Measurements from ENCODE around the gene NFATC2.

Gene NFATC2

GRCh38 chr20:51516855-51517254, 25.7 kb downstream of the NFATC2 start:
- DNase-seq (ENCODE audit: low read depth in 3 of 3), result no peak

DNA sequence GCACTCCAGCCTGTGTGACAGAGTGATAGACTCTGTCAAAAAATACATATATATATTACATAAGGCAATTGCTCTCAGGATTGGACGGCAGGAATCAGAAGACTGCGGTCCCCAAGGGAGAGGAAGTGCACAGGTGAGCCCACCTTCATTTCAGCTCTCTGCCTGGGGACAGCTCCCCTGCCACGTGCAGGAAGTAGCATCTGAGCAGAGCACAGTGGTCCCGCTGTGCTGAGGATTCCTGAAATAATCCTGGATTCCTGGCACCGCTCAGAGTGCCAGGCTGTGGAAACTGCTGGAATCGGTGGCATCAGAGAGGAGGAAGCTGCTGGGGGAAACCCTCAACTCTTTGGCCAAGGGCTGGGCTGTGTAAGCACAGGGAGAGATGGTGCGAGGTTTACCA, 27.7 kb downstream of the NFATC2 start:
- DNase-seq (ENCODE audit: low read depth in 3 of 3), result no peak

DNA sequence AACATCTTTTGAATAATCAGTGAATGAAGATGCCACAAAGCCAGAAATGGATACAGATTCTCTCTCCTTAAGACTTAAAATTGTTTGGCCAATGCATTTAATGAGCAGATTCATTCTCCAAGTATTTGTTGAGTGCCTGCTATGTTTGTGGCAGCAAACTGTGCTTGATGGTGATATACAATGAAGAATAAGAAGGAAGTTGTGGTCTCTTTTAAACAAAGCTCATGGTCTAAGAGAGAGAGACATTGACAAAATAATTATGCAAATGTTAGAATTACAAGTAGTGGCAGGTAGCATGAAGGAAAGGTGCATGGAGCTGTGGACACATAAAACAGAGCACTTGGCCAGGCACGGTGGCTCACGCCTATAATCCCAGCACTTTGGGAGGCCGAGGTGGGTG, 28.3 kb downstream of the NFATC2 start:
- DNase-seq (ENCODE audit: low read depth in 3 of 3), result no peak

DNA sequence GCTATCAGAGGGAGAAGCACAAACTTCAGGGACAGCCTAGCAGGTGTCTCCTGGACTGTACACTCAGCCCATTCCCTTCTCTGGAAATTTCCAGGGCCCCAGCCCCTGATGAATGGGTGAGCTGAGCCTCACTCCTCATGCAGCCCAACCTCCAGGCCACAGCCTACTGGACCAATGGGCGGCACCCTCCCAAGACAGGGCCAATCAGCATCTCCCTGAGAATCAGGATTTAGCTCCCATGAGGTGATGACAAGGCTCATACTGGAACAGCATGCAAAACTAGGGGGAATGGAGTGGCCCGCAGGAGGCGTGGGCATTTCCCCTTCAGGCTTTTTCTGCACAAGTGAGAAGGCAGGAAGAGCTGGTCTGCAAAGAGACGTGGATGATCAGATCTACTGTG, 29.0 kb downstream of the NFATC2 start:
- DNase-seq (ENCODE audit: low read depth in 3 of 3), result no peak

DNA sequence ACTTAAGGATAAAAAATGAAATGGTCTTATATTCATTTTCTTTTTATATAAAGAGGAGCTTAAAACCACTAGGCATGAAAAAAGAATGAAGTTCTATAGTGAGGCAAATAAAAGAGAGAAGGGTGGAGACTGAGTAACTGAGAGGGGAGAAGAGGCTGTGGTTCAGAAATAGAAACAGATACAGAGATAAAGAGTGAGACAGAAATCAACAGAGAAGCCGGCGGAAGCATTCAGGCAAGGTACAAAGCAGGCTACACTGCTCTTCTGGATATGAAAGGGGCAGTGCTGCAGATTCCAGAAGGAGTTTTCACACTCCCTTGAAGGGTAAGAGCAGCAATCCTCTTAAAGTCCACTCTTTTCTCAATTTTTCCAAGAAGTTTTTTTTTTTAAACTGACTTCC, 29.9 kb downstream of the NFATC2 start:
- no peak for DNase-seq (ENCODE audit: low read depth in 3 of 3)

- no peak for DNase-seq (ENCODE audit: low read depth in 3 of 3)
These were observed 30.5 kb downstream of the NFATC2 start for GRCh38 chr20:51511861-51512619.

GRCh38 chr20:51510936-51511605, 31.4 kb downstream of the NFATC2 start:
- DNase-seq (ENCODE audit: low read depth in 3 of 3), result no peak

DNA sequence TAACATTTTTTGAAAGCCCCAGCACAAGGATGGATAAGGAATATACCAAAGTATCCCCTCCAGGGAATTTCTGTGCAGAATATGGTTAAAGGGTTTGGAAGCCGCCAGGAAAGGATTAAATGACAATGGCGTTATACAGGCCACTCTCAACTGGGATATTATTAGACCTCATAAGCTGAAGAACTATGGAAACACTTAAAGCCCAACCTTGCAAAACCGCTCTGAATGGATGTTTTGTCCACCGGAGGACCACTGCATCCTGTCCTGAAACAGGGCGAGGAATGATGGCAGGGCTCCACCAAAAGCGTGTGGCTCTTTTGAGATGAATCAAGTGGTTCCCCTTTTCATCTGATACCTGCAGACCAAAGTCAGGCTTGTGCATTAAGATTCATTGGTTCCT, 32.4 kb downstream of the NFATC2 start:
- no peak for DNase-seq (ENCODE audit: low read depth in 3 of 3)

- no peak for DNase-seq (ENCODE audit: low read depth in 3 of 3)
These were observed 33.3 kb downstream of the NFATC2 start for GRCh38 chr20:51509208-51509607.

DNA sequence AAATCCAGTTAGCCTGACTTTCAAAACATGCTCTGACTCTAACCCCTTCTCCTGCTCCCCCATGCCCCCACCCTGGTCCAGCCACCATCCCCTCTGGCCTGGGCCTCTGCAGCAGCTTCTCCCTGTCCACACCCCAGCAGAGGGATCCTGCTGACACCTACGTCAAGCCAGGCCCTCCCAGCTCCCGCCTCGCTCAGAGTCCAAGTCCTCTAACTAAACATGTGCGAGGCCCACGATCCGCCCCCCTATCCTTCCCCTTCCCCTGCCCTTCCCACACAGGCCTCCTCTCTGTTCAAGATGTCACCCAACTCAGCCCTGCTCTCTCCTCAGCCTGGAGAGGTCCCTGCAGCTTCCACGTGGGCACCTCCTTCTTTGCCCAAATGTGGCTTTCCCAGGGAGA, 33.7 kb downstream of the NFATC2 start:
- DNase-seq (ENCODE audit: low read depth in 3 of 3), result no peak

- DNase-seq (ENCODE audit: low read depth in 3 of 3), result no peak
These were observed 34.4 kb downstream of the NFATC2 start for GRCh38 chr20:51508158-51508557.

GRCh38 chr20:51507216-51508036, 35.1 kb downstream of the NFATC2 start:
- no peak for DNase-seq (ENCODE audit: low read depth in 3 of 3)

- DNase-seq (ENCODE audit: low read depth in 3 of 3), result no peak
These were observed 35.8 kb downstream of the NFATC2 start for GRCh38 chr20:51506527-51507215.

DNA sequence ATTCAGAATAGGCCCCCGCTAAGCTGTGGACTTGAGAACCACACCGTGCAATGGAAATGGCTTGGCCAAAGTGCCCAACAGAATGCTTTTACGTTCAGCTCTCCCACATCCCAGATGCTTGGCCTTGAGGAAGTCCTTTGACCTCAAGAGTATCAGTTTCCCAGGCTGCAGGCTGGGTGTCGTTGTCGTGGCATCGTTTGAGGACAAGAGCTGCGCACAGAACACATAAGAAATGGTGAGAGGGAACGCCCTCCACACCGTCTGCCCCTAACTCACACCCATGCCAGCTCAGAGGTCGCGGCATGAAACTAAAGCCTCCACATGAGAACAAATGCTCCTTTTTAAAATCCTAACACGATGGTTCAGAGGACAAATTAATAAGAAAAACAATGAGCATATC, 37.0 kb downstream of the NFATC2 start:
- no peak for DNase-seq (ENCODE audit: low read depth in 3 of 3)

DNA sequence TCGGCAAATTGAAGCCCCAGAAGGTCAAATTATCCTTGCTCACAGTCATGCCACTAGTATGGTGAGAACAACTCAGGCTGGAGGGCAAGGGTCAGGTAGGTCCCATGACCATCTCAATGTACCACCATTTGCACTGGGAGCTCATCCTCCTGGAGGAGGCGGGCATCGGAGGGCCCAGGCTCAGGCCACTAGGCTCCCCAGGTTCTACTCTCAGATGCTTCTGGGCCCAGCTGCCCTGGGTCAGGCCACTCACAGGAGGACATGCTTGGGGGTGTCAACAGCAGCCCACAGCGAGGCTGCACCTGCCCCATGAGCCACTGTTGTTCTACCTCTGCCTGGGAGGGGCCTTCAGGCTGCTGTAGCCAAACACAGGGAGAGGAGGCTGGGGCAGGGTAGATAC, 39.1 kb downstream of the NFATC2 start:
- no peak for DNase-seq (ENCODE audit: low read depth in 3 of 3)

DNA sequence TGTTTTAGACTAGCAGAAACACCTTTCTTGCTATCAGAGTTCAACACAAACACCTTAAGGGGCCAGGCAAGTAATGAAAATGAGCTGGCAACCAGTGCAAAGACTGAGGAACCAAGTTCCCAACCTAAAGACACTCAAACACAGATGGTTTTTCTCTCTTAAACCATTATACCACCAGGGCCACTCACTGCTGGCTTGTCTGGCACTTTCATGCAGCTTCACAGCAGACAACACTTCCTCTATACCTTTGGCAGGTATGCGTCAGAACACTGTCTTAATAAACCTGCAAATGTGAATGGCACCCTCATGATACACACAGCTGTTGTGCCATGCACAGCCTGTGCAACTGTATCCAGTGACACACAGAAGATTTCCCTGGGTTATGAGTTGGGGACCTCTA, 41.6 kb downstream of the NFATC2 start:
- no peak for DNase-seq (ENCODE audit: low read depth in 3 of 3)

- DNase-seq (ENCODE audit: low read depth in 3 of 3), result no peak
These were observed 42.2 kb downstream of the NFATC2 start for GRCh38 chr20:51500311-51500710.

DNA sequence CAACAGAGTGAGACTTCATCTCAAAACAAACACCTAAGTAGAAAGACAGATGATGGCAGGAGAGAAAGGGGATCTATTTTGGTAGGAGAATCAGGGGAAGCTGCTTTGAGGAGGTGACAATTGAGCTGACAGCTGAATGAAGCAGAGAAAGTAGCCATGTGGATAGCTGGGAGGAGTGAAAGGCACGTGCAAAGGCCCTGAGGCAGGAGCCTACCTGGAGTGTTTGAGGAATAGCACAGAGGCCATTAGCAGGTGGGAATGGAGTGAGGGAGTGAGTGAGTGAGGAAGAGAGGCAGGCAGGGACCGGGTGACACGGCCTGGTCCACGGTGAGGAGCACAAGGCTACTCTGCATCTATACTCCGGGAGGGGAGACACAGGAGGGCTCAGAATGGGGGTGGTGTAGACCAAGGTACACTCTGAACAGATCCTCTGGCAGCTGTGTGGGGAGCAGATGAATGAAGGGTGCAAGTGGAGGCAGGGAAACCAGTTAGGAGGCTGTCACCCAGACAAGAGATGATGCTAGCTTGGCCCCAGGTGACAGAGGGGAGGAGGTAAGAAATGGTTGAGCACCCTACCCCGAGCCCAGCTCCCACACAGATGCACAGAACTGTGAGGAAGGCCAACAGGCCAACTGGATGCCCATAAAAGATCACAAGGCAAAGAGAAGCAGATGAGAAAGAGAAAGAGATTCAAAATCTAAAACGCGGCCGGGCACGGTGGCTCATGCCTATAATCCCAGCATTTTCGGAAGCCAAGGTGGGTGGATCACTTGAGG, 43.6 kb downstream of the NFATC2 start:
- DNase-seq (ENCODE audit: low read depth in 3 of 3), result no peak

DNA sequence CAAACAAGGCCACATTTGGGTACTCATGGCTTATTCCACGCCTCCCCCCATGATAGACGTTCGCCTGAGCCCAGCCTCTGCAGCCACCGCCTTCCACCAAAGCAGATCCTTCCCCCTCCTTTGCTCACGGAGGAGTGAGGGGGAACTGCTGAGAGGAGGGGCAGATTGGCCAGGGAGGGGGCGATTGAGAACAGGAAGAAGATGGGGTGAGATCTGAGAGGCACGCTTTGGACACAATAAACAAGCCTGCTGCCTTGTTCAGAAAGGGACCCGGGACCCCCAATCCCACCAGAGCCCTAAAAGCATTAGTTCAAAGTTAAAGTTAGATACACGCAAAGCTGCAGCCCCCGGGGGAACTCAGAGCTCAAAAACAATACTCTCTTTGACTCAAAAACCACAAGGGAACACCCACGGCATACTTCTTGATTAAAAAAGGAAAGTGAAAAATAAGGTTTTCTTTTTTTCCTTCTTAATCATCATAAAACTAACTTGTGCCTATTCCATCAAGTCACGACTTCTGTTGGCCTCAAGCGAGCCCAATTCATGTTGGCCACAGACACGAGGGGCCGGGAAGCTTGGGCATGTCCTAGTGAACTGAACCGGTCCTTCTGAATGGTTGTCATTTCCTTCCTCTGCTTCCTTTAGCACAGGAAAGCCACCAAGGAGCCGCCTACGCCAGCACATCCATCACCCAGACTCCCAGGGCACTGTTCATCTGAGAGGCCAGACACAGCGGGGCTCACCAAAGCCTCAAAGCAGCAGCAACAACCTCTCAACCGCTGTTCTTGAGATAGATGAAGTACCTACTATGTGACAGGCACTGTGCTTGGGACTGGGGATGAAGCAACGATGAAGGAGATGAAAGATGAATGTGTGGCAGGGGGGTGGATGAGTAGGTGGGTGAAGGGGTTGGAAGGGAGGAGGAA, 44.7 kb downstream of the NFATC2 start:
- peak; percentile 37 to 42 (median 40) for DNase-seq (ENCODE audit: low read depth in 3 of 3)

- no peak for DNase-seq (ENCODE audit: low read depth in 3 of 3)
These were observed 45.6 kb downstream of the NFATC2 start for GRCh38 chr20:51496964-51497363.
